ENCODE data around the gene CFAP97D2. TPM values are rescaled to one million over a fixed set of nuclear protein-coding genes. Genes with fewer than 3 reads are reported as not detected.

The CFAP97D2 gene
- total and polyA plus RNA-seq, 4 donors = 0.22 to 3.0 (median 0.65) TPM; not detected in 1

DNA sequence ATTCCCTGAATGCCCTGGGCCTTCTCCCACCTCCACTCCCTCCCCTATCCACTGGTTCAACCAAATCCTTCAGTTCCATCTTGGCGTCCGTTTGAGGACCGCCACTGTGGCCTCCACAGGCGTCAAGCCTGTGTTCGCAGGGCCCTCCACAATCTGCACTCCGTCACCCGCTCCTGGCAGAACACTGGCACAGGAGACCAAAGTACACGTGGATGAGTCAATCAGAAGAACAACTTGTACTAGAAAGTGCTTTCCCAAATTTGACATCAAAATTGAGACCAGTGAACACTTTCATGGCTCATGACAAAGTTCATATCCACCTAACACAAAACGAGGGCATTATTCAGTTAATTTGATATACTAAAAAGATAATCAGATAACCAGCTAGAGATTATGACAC lies 49.1 kb downstream of the CFAP97D2 start:
- no peaks in the 10 kb centered on the region for H3K27me3 ChIP-seq (ENCODE audit: control insufficient read depth, insufficient read depth, low read length)
- H3K36me3 ChIP-seq (ENCODE audit: control insufficient read depth, insufficient read depth, low read length) = no peaks in the 10 kb centered on the region
- H3K4me3 ChIP-seq (ENCODE audit: low read depth, low read length) = no peak overlapping the region
- H3K4me1 ChIP-seq (ENCODE audit: control insufficient read depth, insufficient read depth, low read length) = peaks cover 29% of the 10 kb centered on the region
- whole genome bisulfite sequencing (ENCODE audit: insufficient coverage) = 69% methylated on average over 8 of the region's 9 CpGs
- no peaks in the 10 kb centered on the region for H3K9me3 ChIP-seq (ENCODE audit: control insufficient read depth, insufficient read depth, low read length)
- no peak for DNase-seq (ENCODE audit: low read depth in 4 of 6, low spot score in 6 of 6)
- H3K27ac ChIP-seq (ENCODE audit: low read depth, low read length) = no peak overlapping the region

DNA sequence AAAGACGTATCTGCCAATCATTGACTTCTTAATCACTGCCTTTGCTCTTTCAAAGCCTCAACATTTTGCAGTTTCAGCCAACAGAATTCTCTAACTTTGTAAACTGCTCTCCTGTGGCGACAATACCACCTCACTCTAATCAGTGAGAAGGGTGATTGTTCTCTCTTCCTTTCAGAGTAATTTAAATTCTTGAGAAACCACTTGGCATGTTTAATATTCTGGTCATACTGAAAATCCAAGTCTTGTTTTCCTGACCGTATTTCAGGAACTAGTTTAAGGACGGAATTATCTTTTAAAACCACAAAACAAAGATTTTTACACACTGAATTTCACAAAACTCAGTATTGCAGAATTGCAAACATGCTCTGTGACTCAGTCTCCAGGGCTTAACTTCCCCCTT lies 50.4 kb downstream of the CFAP97D2 start:
- H3K27me3 ChIP-seq (ENCODE audit: control insufficient read depth, insufficient read depth, low read length) = no peaks in the 10 kb centered on the region
- H3K4me3 ChIP-seq (ENCODE audit: low read depth, low read length) = no peak overlapping the region
- WGBS (ENCODE audit: insufficient coverage) = no CpG with 5 or more reads among the region's 4 CpGs
- peak overlapping the region; percentile 16 for H3K27ac ChIP-seq (ENCODE audit: low read depth, low read length)
- H3K36me3 ChIP-seq (ENCODE audit: control insufficient read depth, insufficient read depth, low read length) = no peaks in the 10 kb centered on the region
- DNase-seq (ENCODE audit: low read depth in 4 of 6, low spot score in 6 of 6) = peak in 2 of 6 donors; percentile 28 to 45
- H3K4me1 ChIP-seq (ENCODE audit: control insufficient read depth, insufficient read depth, low read length) = peaks cover 31% of the 10 kb centered on the region
- no peaks in the 10 kb centered on the region for H3K9me3 ChIP-seq (ENCODE audit: control insufficient read depth, insufficient read depth, low read length)

DNA sequence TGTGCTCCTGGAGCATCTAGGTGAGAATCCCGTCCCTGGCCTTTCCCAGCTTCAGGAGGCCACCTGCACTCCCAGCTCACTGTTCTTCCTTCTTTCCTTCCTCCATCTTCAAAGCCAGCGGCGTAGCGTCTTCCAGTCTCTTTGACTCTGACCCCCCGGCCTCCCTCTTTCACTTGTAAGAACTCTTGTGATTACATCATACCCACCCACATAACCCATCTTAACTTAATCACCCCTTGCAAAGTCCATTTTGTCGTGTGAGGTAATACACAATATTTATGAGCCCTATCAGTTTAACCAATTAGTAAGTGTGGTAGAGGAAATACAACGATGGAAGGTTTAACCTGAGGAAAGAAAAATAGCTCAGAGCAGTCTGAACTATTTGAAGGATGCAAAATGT lies 51.1 kb downstream of the CFAP97D2 start:
- Histone ChIP-seq H3K4me3 (ENCODE audit: low read depth, low read length) (no peak overlapping the region), H3K9me3 (ENCODE audit: control insufficient read depth, insufficient read depth, low read length) (no peaks in the 10 kb centered on the region), H3K4me1 (ENCODE audit: control insufficient read depth, insufficient read depth, low read length) (peaks cover 33% of the 10 kb centered on the region), H3K27me3 (ENCODE audit: control insufficient read depth, insufficient read depth, low read length) (no peaks in the 10 kb centered on the region), H3K27ac (ENCODE audit: low read depth, low read length) (peak overlapping the region; percentile 16), H3K36me3 (ENCODE audit: control insufficient read depth, insufficient read depth, low read length) (no peaks in the 10 kb centered on the region)
- DNase-seq (ENCODE audit: low read depth in 4 of 6, low spot score in 6 of 6) = no peak
- 22% methylated on average over 6 of the region's 7 CpGs for WGBS (ENCODE audit: insufficient coverage)

DNA sequence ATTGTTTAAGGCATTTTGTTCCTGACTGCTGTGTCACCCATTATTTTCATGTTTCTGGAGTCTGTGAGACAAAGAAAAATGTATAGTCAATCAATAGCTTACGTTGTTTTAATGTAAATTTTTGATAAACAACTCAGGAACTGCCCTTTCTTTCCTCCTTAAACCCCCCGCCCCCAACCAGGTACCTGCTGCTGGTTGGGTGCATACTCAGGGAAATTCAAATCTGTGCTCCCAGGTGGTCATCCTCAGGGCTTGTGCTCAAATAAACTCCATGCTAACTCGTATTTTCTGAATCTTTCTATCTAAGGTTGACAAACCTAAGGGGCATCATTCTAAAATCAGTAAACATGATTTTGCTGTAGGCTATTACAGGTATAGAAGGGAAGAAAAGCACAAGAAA lies 51.5 kb downstream of the CFAP97D2 start:
- no peaks in the 10 kb centered on the region for H3K9me3 ChIP-seq (ENCODE audit: control insufficient read depth, insufficient read depth, low read length)
- H3K27ac ChIP-seq (ENCODE audit: low read depth, low read length) = no peak overlapping the region
- H3K27me3 ChIP-seq (ENCODE audit: control insufficient read depth, insufficient read depth, low read length) = no peaks in the 10 kb centered on the region
- DNase-seq (ENCODE audit: low read depth in 4 of 6, low spot score in 6 of 6) = no peak
- H3K4me3 ChIP-seq (ENCODE audit: low read depth, low read length) = no peak overlapping the region
- H3K36me3 ChIP-seq (ENCODE audit: control insufficient read depth, insufficient read depth, low read length) = no peaks in the 10 kb centered on the region
- 67% methylated on average over 1 of the region's 3 CpGs for WGBS (ENCODE audit: insufficient coverage)
- peaks cover 35% of the 10 kb centered on the region for H3K4me1 ChIP-seq (ENCODE audit: control insufficient read depth, insufficient read depth, low read length)

DNA sequence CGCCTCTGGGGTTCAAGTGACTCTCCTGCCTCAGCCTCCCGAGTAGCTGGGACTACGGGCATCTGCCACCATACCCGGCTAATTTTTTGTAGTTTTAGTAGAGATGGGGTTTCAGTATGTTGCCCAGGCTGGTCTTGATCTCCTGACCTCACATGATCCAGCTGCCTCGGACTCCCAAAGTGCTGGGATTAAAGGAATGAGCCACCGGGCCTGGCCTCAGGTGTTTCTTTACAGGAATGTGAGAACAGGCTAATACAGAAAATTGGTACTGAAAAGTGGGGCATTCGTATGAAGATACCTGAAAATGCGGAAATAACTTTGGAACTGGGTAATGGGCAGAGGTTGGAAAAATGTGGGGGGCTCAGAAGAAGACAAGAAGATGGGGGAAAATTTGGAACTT lies 52.8 kb downstream of the CFAP97D2 start:
- Histone ChIP-seq H3K9me3 (ENCODE audit: control insufficient read depth, insufficient read depth, low read length) (no peaks in the 10 kb centered on the region), H3K4me3 (ENCODE audit: low read depth, low read length) (no peak overlapping the region), H3K4me1 (ENCODE audit: control insufficient read depth, insufficient read depth, low read length) (peaks cover 29% of the 10 kb centered on the region), H3K27ac (ENCODE audit: low read depth, low read length) (no peak overlapping the region), H3K36me3 (ENCODE audit: control insufficient read depth, insufficient read depth, low read length) (peaks cover 3% of the 10 kb centered on the region), H3K27me3 (ENCODE audit: control insufficient read depth, insufficient read depth, low read length) (no peaks in the 10 kb centered on the region)
- 88% methylated on average over 7 of the region's 8 CpGs for WGBS (ENCODE audit: insufficient coverage)
- DNase-seq (ENCODE audit: low read depth in 4 of 6, low spot score in 6 of 6) = no peak

DNA sequence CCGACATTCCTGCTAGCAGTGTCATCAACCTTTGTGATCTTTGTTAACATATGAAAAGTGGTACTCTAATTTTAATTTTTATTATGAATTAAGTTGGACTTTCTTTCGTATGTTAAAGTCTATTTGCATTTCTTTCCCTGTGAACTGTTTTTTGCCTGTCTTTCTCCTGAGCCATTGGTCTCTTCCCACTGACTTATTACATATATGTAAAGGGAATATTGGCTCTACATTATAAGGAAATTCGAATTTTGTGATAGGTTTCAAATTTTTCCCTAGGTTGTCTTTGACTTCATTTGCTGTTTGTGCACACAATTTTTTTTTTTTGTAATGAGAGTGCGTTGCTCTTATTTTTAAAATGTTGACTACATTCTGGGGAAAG lies 55.2 kb downstream of the CFAP97D2 start:
- no peak overlapping the region for H3K27ac ChIP-seq (ENCODE audit: low read depth, low read length)
- peaks cover 22% of the 10 kb centered on the region for H3K36me3 ChIP-seq (ENCODE audit: control insufficient read depth, insufficient read depth, low read length)
- no peaks in the 10 kb centered on the region for H3K9me3 ChIP-seq (ENCODE audit: control insufficient read depth, insufficient read depth, low read length)
- peak overlapping the region; percentile 84 for H3K4me3 ChIP-seq (ENCODE audit: low read depth, low read length)
- no peak for DNase-seq (ENCODE audit: low read depth in 4 of 6, low spot score in 6 of 6)
- H3K27me3 ChIP-seq (ENCODE audit: control insufficient read depth, insufficient read depth, low read length) = no peaks in the 10 kb centered on the region
- WGBS (ENCODE audit: insufficient coverage) = 63% methylated on average over 1 of the region's 4 CpGs
- H3K4me1 ChIP-seq (ENCODE audit: control insufficient read depth, insufficient read depth, low read length) = peaks cover 14% of the 10 kb centered on the region

DNA sequence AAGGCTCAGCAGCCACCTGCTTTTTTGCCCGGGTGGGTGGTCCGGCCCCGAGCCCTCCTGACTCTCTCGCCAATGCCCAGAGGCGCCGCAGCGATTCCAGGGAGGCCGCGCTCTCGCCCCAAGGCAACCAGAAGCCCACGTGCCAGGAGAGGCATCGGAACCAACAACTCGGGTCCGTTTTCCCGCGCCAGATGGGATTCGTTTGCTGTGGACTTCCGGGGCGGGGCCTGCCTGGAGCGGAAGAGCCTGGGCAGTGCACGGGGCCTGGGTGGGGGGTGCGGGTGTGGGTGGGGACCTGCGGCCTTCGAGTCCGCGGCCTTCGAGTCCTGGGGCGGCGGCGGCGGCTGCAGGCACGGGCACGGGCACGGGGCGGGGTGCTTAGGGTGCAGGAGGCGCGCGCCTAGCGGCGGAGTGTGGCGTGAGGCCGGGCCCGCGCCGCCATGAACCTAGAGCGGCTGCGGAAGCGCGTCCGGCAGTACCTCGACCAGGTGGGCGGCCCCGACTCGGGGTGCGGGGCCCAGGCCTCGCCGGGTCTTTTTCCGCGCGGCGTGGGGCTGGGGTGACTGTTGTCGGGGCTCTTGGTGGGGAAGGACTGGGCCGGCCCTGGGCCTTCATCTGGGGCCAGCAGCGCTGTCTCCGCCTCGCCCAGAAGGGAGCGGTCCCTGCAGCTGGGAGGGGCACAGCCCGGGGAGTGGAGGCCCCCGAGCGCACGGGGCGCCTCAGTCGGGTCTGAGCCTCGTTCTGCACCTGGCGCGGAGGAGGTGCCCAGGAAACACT lies 55.8 kb downstream of the CFAP97D2 start, which contains the start of gene CDC16:
Gene CDC16 (plus strand): TSS at position 253 of the 777 bp plus-strand sequence. CDS start 188 bp downstream, at position 441.
- Histone ChIP-seq H3K36me3 (ENCODE audit: control insufficient read depth, insufficient read depth, low read length) (peaks cover 23% of the 10 kb centered on the region), H3K4me1 (ENCODE audit: control insufficient read depth, insufficient read depth, low read length) (peaks cover 13% of the 10 kb centered on the region), H3K9me3 (ENCODE audit: control insufficient read depth, insufficient read depth, low read length) (no peaks in the 10 kb centered on the region), H3K4me3 (ENCODE audit: low read depth, low read length) (peak within 1 kb of the TSS; percentile 84), H3K27me3 (ENCODE audit: control insufficient read depth, insufficient read depth, low read length) (no peaks in the 10 kb centered on the region), H3K27ac (ENCODE audit: low read depth, low read length) (peak within 1 kb of the TSS; percentile 61)
- DNase-seq (ENCODE audit: low read depth in 4 of 6, low spot score in 6 of 6) = peak; percentile 72 to 98 (median 90)
- under 1% methylated on average over 73 of the region's 76 CpGs for WGBS (ENCODE audit: insufficient coverage)

DNA sequence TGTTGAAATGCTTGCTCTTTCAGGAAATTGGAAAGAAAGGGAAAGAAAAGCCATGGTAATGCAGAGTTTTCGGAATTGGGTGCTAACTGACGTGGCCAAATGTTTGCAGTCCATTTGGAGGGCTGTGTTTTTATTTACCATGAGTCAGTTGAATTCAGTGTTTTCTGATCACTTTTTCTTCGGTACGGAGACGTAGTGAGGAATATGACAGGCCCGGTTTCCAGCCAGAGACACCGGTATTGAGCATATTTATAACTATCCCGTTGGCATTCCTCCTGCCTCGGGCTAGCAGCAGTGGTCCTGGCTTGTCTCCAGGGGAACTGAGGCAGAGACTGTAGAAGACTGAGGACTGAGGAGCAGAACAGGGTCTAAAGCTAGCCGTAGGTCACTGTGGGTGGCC lies 56.6 kb downstream of the CFAP97D2 start:
- Histone ChIP-seq H3K4me1 (ENCODE audit: control insufficient read depth, insufficient read depth, low read length) (peaks cover 10% of the 10 kb centered on the region), H3K27me3 (ENCODE audit: control insufficient read depth, insufficient read depth, low read length) (no peaks in the 10 kb centered on the region), H3K27ac (ENCODE audit: low read depth, low read length) (no peak overlapping the region), H3K9me3 (ENCODE audit: control insufficient read depth, insufficient read depth, low read length) (no peaks in the 10 kb centered on the region), H3K36me3 (ENCODE audit: control insufficient read depth, insufficient read depth, low read length) (peaks cover 30% of the 10 kb centered on the region), H3K4me3 (ENCODE audit: low read depth, low read length) (peak overlapping the region; percentile 84)
- WGBS (ENCODE audit: insufficient coverage) = 14% methylated on average over 9 of the region's 10 CpGs
- DNase-seq (ENCODE audit: low read depth in 4 of 6, low spot score in 6 of 6) = no peak

DNA sequence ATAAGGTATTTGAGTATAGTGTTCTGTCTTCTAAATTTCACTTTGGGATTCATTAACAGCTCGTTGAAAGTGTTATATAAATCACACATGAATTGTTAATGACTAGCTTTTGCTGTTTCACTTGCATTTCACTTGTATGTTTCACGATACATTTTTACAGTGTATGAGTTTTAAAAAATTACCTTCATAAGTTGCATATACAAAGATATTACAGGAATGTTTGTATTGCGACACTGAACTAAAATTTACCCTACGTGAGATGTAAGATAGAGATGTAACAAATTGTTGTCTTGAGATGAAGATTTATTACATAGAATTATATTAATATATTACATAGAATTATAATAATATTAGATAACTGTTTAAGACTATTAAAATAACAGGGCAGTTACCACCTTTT lies 57.2 kb downstream of the CFAP97D2 start:
- WGBS (ENCODE audit: insufficient coverage) = no CpG with 5 or more reads among the region's 4 CpGs
- DNase-seq (ENCODE audit: low read depth in 4 of 6, low spot score in 6 of 6) = no peak
- peaks cover 32% of the 10 kb centered on the region for H3K36me3 ChIP-seq (ENCODE audit: control insufficient read depth, insufficient read depth, low read length)
- no peaks in the 10 kb centered on the region for H3K27me3 ChIP-seq (ENCODE audit: control insufficient read depth, insufficient read depth, low read length)
- H3K9me3 ChIP-seq (ENCODE audit: control insufficient read depth, insufficient read depth, low read length) = no peaks in the 10 kb centered on the region
- peak overlapping the region; percentile 84 for H3K4me3 ChIP-seq (ENCODE audit: low read depth, low read length)
- peaks cover 10% of the 10 kb centered on the region for H3K4me1 ChIP-seq (ENCODE audit: control insufficient read depth, insufficient read depth, low read length)
- H3K27ac ChIP-seq (ENCODE audit: low read depth, low read length) = no peak overlapping the region

All from spinal cord (tissue), 10 donors.